HEK293 (cell line): Measurements from ENCODE around the gene ADSS1.

Experiments used
- CTCF ChIP-seq: fragments of 450-650 bp; formaldehyde crosslinking; IDR thresholded peaks from 2 replicates; pipeline ENCODE4 v1.5.1; 2016; ENCODE audit warnings: missing biosample characterization, missing genetic modification characterization
- REST ChIP-seq: fragments of 450-650 bp; formaldehyde crosslinking; IDR thresholded peaks from 2 replicates; pipeline ENCODE4 v1.5.1; 2016; ENCODE audit warnings: missing biosample characterization, missing genetic modification characterization
- TCF7L2 ChIP-seq: IDR thresholded peaks from 2 replicates; pipeline ENCODE4 v1.6.1; 2011; ENCODE audit warnings: low read depth, mild to moderate bottlenecking, inconsistent platforms, low read length, moderate library complexity, borderline replicate concordance
- ZBTB20 ChIP-seq: fragments of 450-650 bp; formaldehyde crosslinking; IDR thresholded peaks from 2 replicates; pipeline ENCODE4 v1.5.1; 2016; ENCODE audit warnings: missing biosample characterization, missing genetic modification characterization
- ZFP3 ChIP-seq: fragments of 450-650 bp; formaldehyde crosslinking; IDR thresholded peaks from 2 replicates; pipeline ENCODE4 v1.5.1; 2016; ENCODE audit warnings: low read depth, missing biosample characterization, missing genetic modification characterization
- ZNF10 ChIP-seq: fragments of 450-650 bp; formaldehyde crosslinking; IDR thresholded peaks from 2 replicates; pipeline ENCODE4 v1.5.1; 2017; ENCODE audit warnings: missing biosample characterization, missing genetic modification characterization
- ZNF140 ChIP-seq: fragments of 450-650 bp; formaldehyde crosslinking; IDR thresholded peaks from 2 replicates; pipeline ENCODE4 v1.5.1; 2016; ENCODE audit warnings: missing biosample characterization, missing genetic modification characterization
- ZNF544 ChIP-seq: fragments of 450-650 bp; formaldehyde crosslinking; IDR thresholded peaks from 2 replicates; pipeline ENCODE4 v1.5.0; 2017; ENCODE audit warnings: missing biosample characterization, missing genetic modification characterization
- ZNF560 ChIP-seq: fragments of 450-650 bp; formaldehyde crosslinking; IDR thresholded peaks from 2 replicates; pipeline ENCODE4 v1.5.1; 2017; ENCODE audit warnings: missing biosample characterization, missing genetic modification characterization, borderline replicate concordance

GRCh38 chr14:104691546-104692260 lies 32.3 kb upstream of the ADSS1 start:
- TF ChIP-seq REST (no peak), TCF7L2 (no peak), ZNF544 (no peak), ZFP3 (tag by site-specific recombination) (no peak), ZNF560 (tag by site-specific recombination) (no peak), CTCF (tag by site-specific recombination) (no peak), ZNF10 (tag by site-specific recombination) (no peak), ZNF140 (tag by site-specific recombination) (no peak), ZBTB20 (tag by site-specific recombination) (no peak)
